Keratinocyte (primary cell): ENCODE data around the gene SPAG6. TPM values are rescaled to one million over a fixed set of nuclear protein-coding genes. Genes with fewer than 3 reads are reported as not detected.

ENCODE experiments used
- DNase-seq: peaks from one replicate; pipeline ENCODE4 v3.0.0-alpha.2; 2011; ENCODE audit warnings: low read depth, missing footprints, low spot score
- FAIRE-seq: peaks from 2 replicates; lab custom pipeline; 2011; peaks lifted over from hg19 to GRCh38; lab: Jason Lieb, UNC
- H2AFZ ChIP-seq: 2 replicates; pipeline ENCODE4 v1.6.0; 2012; ENCODE audit warnings: low read length, control low read depth, inconsistent platforms; ENCODE audit not compliant: control insufficient read depth
- H3K27ac ChIP-seq: 2 replicates; pipeline ENCODE4 v1.5.1; 2011; ENCODE audit warnings: low read length; ENCODE audit not compliant: control insufficient read depth, insufficient read depth
- H3K27me3 ChIP-seq: 3 replicates; pipeline ENCODE4 v1.6.0; 2011; ENCODE audit warnings: low read length; ENCODE audit not compliant: control insufficient read depth, insufficient read depth; ENCODE audit errors: extremely low read depth
- H3K36me3 ChIP-seq, 2 experiments: 2 replicates in 1 of 2; 3 replicates in 1 of 2; pipeline ENCODE4 v1.5.1; 2011; ENCODE audit warnings: low read length in 2 of 2, mild to moderate bottlenecking in 1 of 2; ENCODE audit not compliant: control insufficient read depth in 2 of 2, insufficient read depth in 2 of 2; ENCODE audit errors: extremely low read depth in 1 of 2
- H3K4me1 ChIP-seq: 3 replicates; pipeline ENCODE4 v1.5.1; 2011; ENCODE audit warnings: low read length; ENCODE audit not compliant: control insufficient read depth, insufficient read depth; ENCODE audit errors: extremely low read depth
- H3K4me2 ChIP-seq: 3 replicates; pipeline ENCODE4 v1.6.0; 2011; ENCODE audit warnings: low read depth, low read length; ENCODE audit not compliant: control insufficient read depth, insufficient read depth; ENCODE audit errors: extremely low read depth
- H3K4me3 ChIP-seq, 3 experiments: fragments of 200-600 bp in 1 of 3; sonication (generic) in 1 of 3; 2 replicates in 2 of 3; 3 replicates in 1 of 3; pipeline ENCODE4 v1.5.1; 2011 to 2016; ENCODE audit warnings: low read length in 3 of 3, mild to moderate bottlenecking in 3 of 3, control low read depth in 2 of 3, inconsistent platforms in 1 of 3, low read depth in 1 of 3, mixed read lengths in 1 of 3, mixed run types in 1 of 3, moderate library complexity in 1 of 3; ENCODE audit not compliant: control insufficient read depth in 2 of 3, insufficient read depth in 2 of 3; ENCODE audit errors: extremely low read depth in 1 of 3
- H3K79me2 ChIP-seq: 2 replicates; pipeline ENCODE4 v1.6.0; 2012; ENCODE audit warnings: low read length; ENCODE audit not compliant: control insufficient read depth, insufficient read depth
- H3K9ac ChIP-seq: 3 replicates; pipeline ENCODE4 v1.6.0; 2011; ENCODE audit warnings: low read length; ENCODE audit not compliant: control insufficient read depth, insufficient read depth; ENCODE audit errors: extremely low read depth
- H3K9me1 ChIP-seq: 3 replicates; pipeline ENCODE4 v1.6.0; 2011; ENCODE audit warnings: low read length; ENCODE audit not compliant: control insufficient read depth, insufficient read depth; ENCODE audit errors: extremely low read depth
- H3K9me3 ChIP-seq: 2 replicates; pipeline ENCODE4 v1.5.1; 2012; ENCODE audit warnings: low read depth, low read length; ENCODE audit not compliant: control insufficient read depth
- H4K20me1 ChIP-seq: 3 replicates; pipeline ENCODE4 v1.6.0; 2011; ENCODE audit warnings: low read length; ENCODE audit not compliant: control insufficient read depth, insufficient read depth; ENCODE audit errors: extremely low read depth
- EZH2 ChIP-seq: IDR thresholded peaks from one replicate; pipeline ENCODE4 v1.6.1; 2012; ENCODE audit warnings: inconsistent platforms, mild to moderate bottlenecking, low read length, moderate library complexity
- dilution Hi-C: fragments of 300-500 bp; cut with MboI; formaldehyde crosslinking; loops from one replicate; pipeline ENCODE4 v1.7.0; 2020; ENCODE audit warnings: low sequenced_read_pairs; ENCODE audit not compliant: extremely low pct_ligation_motif_present
- polyA plus RNA-seq, 5 experiments: library from polyadenylated mRNA; depleted of rRNA in 3 of 5; stranded (reverse) in 3 of 5; stranded (forward) in 1 of 5; unstranded in 1 of 5; fragments of >200 nt; gene quantifications; 1 replicate in 1 of 5; 2 replicates in 3 of 5; 3 replicates in 1 of 5; pipeline versions ENCODE4 v1.2.1 to v1.2.3, GENCODE V29; 2011 to 2012; ENCODE audit warnings: missing spikeins in 2 of 5, low read depth in 1 of 5, low replicate concordance in 1 of 5
- TF ChIP-seq, protein P1 (sequence below), 3 experiments: IDR thresholded peaks in 1 of 3; conservative IDR thresholded peaks in 1 of 3; optimal IDR thresholded peaks in 1 of 3; 2 replicates in 2 of 3; 3 replicates in 1 of 3; pipeline versions ENCODE3 to v1.5.1; 2011; ENCODE audit warnings: low read length in 3 of 3, mild to moderate bottlenecking in 3 of 3, moderate library complexity in 2 of 3, control low read depth in 1 of 3, inconsistent platforms in 1 of 3; ENCODE audit not compliant: insufficient read depth in 2 of 3; ENCODE audit errors: extremely low read depth in 1 of 3

The SPAG6 gene
- polyA plus RNA-seq, 1 donor (not counting 4 experiments of a cell fraction or from before 2014, with no cell fraction given), result not detected

- no peak for FAIRE-seq
These were observed 110.0 kb downstream of the SPAG6 start for GRCh38 chr10:22455068-22455857.

GRCh38 chr10:22456486-22456885 lies 111.2 kb downstream of the SPAG6 start:
- DNase-seq, result no peak
- Histone ChIP-seq H3K4me3 (no peak overlapping the region), H2AFZ (no peak overlapping the region), H3K36me3 (no peaks in the 10 kb centered on the region), H3K79me2 (no peaks in the 10 kb centered on the region), H3K4me2 (no peak overlapping the region), H3K4me1 (no peaks in the 10 kb centered on the region), H3K9me3 (no peaks in the 10 kb centered on the region), H4K20me1 (no peaks in the 10 kb centered on the region), H3K27ac (no peak overlapping the region), H3K9me1 (no peaks in the 10 kb centered on the region), H3K27me3 (peaks cover 4% of the 10 kb centered on the region), H3K9ac (no peak overlapping the region)
- FAIRE-seq, result no peak
- TF ChIP-seq EZH2, result no peak
- TF ChIP-seq, protein P1, sequence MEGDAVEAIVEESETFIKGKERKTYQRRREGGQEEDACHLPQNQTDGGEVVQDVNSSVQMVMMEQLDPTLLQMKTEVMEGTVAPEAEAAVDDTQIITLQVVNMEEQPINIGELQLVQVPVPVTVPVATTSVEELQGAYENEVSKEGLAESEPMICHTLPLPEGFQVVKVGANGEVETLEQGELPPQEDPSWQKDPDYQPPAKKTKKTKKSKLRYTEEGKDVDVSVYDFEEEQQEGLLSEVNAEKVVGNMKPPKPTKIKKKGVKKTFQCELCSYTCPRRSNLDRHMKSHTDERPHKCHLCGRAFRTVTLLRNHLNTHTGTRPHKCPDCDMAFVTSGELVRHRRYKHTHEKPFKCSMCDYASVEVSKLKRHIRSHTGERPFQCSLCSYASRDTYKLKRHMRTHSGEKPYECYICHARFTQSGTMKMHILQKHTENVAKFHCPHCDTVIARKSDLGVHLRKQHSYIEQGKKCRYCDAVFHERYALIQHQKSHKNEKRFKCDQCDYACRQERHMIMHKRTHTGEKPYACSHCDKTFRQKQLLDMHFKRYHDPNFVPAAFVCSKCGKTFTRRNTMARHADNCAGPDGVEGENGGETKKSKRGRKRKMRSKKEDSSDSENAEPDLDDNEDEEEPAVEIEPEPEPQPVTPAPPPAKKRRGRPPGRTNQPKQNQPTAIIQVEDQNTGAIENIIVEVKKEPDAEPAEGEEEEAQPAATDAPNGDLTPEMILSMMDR (optimal IDR thresholded peaks at IDR 0.05 in 1 of 3, IDR thresholded peaks at IDR 0.05 in 1 of 3, conservative IDR thresholded peaks at IDR 0.05 in 1 of 3; ENCODE audit: extremely low read depth in 1 of 3, insufficient read depth in 2 of 3, low read length in 3 of 3), result no peak
- dilution Hi-C loops, result no loop called here

More at GRCh38 chr10:22455068-22455857, 110.0 kb downstream of the SPAG6 start:
- H3K9me3 ChIP-seq, result no peaks in the 10 kb centered on the region
- dilution Hi-C loops, result no loop called here
- H3K4me3 ChIP-seq, result no peak overlapping the region
- no peak overlapping the region for H3K9ac ChIP-seq
- no peak overlapping the region for H3K27ac ChIP-seq
- no peaks in the 10 kb centered on the region for H4K20me1 ChIP-seq
- no peaks in the 10 kb centered on the region for H3K9me1 ChIP-seq
- peaks cover 1% of the 10 kb centered on the region for H3K27me3 ChIP-seq
- TF ChIP-seq, protein P1 (optimal IDR thresholded peaks at IDR 0.05 in 1 of 3, IDR thresholded peaks at IDR 0.05 in 1 of 3, conservative IDR thresholded peaks at IDR 0.05 in 1 of 3; ENCODE audit: extremely low read depth in 1 of 3, insufficient read depth in 2 of 3, low read length in 3 of 3), result no peak
- TF ChIP-seq EZH2, result no peak
- H3K36me3 ChIP-seq, result no peaks in the 10 kb centered on the region
- no peak overlapping the region for H3K4me2 ChIP-seq
- no peaks in the 10 kb centered on the region for H3K4me1 ChIP-seq
- H3K79me2 ChIP-seq, result no peaks in the 10 kb centered on the region
- H2AFZ ChIP-seq, result no peak overlapping the region
- DNase-seq, result no peak
